HG03571 (cell line): ENCODE results near the gene BLTP3B.

Source experiments
- ATAC-seq: cut with Tn5 transposase; IDR thresholded peaks from one replicate; pipeline ENCODE4 v1.9.1; 2021; ENCODE audit not compliant: unreplicated experiment

The BLTP3B gene

GRCh38 chr12:100123316-100124095, 19.2 kb downstream of the BLTP3B start:
- ATAC-seq, result no peak

- no peak for ATAC-seq
Observed at GRCh38 chr12:100120355-100120754, 22.3 kb downstream of the BLTP3B start.

- ATAC-seq, result no peak
Observed at GRCh38 chr12:100115291-100115690, 27.4 kb downstream of the BLTP3B start.

GRCh38 chr12:100114574-100114973, 28.1 kb downstream of the BLTP3B start:
- no peak for ATAC-seq

- no peak for ATAC-seq
Observed at GRCh38 chr12:100110276-100110675, 32.4 kb downstream of the BLTP3B start.

GRCh38 chr12:100106861-100107260, 35.8 kb downstream of the BLTP3B start:
- no peak for ATAC-seq

GRCh38 chr12:100105661-100106060, 37.0 kb downstream of the BLTP3B start:
- no peak for ATAC-seq

- no peak for ATAC-seq
Observed at GRCh38 chr12:100101000-100101399, 41.7 kb downstream of the BLTP3B start.
